K562 (cell line): Measurements from ENCODE around the gene SYPL2. TPM values are rescaled to one million over a fixed set of nuclear protein-coding genes. Genes with fewer than 3 reads are reported as not detected.

Experiments used
- FOXP1 ChIP-seq: sonication (generic); formaldehyde crosslinking; IDR thresholded peaks from 2 replicates; pipeline ENCODE4 v1.8.0; 2022; ENCODE audit warnings: mild to moderate bottlenecking, missing genetic modification reagents
- MAFG ChIP-seq: fragments of 450-650 bp; conservative IDR thresholded peaks from 2 replicates; pipeline ENCODE4 v1.6.1; 2016; ENCODE audit warnings: missing genetic modification characterization, missing compliant biosample characterization
- MCM7 ChIP-seq, 2 experiments: fragments of 450-650 bp; IDR thresholded peaks; 2 replicates each; pipeline ENCODE4 v1.6.1; 2016 to 2018
- MTA2 ChIP-seq: fragments of 450-650 bp; IDR thresholded peaks from 2 replicates; pipeline ENCODE4 v1.6.1; 2016; ENCODE audit warnings: low read depth
- POLR2AphosphoS2 ChIP-seq: IDR thresholded peaks from 2 replicates; pipeline ENCODE4 v1.6.1; 2012; ENCODE audit warnings: low read length, improper control_type of control experiment
- POLR2AphosphoS5 ChIP-seq: IDR thresholded peaks from 2 replicates; pipeline ENCODE4 v1.6.1; 2011; ENCODE audit warnings: mild to moderate bottlenecking, low read depth, low read length, moderate library complexity; ENCODE audit not compliant: control insufficient read depth, insufficient read depth
- SIX5 ChIP-seq, 2 experiments: IDR thresholded peaks; 2 replicates each; pipeline ENCODE4 v1.6.1; 2011; ENCODE audit warnings: low read length in 2 of 2, borderline replicate concordance in 1 of 2, low read depth in 1 of 2, mild to moderate bottlenecking in 1 of 2, moderate library complexity in 1 of 2; ENCODE audit not compliant: insufficient read depth in 1 of 2
- TARDBP ChIP-seq: fragments of 450-650 bp; IDR thresholded peaks from 2 replicates; pipeline ENCODE4 v1.6.1; 2016
- ZKSCAN1 ChIP-seq: fragments of 150-350 bp; IDR thresholded peaks from 2 replicates; pipeline ENCODE4 v1.6.1; 2016; ENCODE audit warnings: low read depth, low read length
- ZNF354B ChIP-seq: fragments of 250-450 bp; sonication (Bioruptor Pico); IDR thresholded peaks from 2 replicates; pipeline ENCODE4 v1.4.0; 2020
- polyA plus RNA-seq, 8 experiments: library from polyadenylated mRNA; depleted of rRNA in 4 of 8; stranded (reverse) in 5 of 8; unstranded in 3 of 8; fragments of >200 nt; fragmentation: Nextera tagmentation in 2 of 8; fragmentation: Illumina TruSeq in 1 of 8; extraction: Ambion mirVana in 2 of 8; extraction: Trizol in 1 of 8; gene quantifications; 2 replicates each; pipeline versions ENCODE4 v1.2.1 to v1.2.3, GENCODE V29; 2011 to 2014; ENCODE audit warnings: inconsistent platforms in 1 of 8, missing spikeins in 1 of 8
- total RNA-seq, 7 experiments: library from RNA; depleted of rRNA in 6 of 7; stranded (reverse); fragments of >200 nt in 6 of 7; fragmentation: Illumina TruSeq in 2 of 7; extraction: Trizol in 2 of 7; gene quantifications; 2 replicates each; pipeline versions ENCODE4 v1.2.1 to v1.2.3, GENCODE V29; 2011 to 2021; ENCODE audit warnings: low replicate concordance in 1 of 7
- TF ChIP-seq, protein P1 (sequence below), 3 experiments: fragments of 200-800 bp in 1 of 3; fragments of 250-450 bp in 1 of 3; fragments of 450-650 bp in 1 of 3; sonication (Bioruptor Pico) in 1 of 3; sonication (Bioruptor generic) in 1 of 3; formaldehyde crosslinking in 1 of 3; IDR thresholded peaks; 2 replicates each; pipeline versions ENCODE4 v1.6.1 to v1.8.0; 2016 to 2022; ENCODE audit warnings: mild to moderate bottlenecking in 2 of 3, missing genetic modification characterization in 2 of 3, missing compliant biosample characterization in 1 of 3, moderate library complexity in 1 of 3
- TF ChIP-seq, protein P2 (sequence below): fragments of 450-650 bp; IDR thresholded peaks from 2 replicates; pipeline ENCODE4 v1.6.1; 2017; ENCODE audit warnings: antibody characterized with exemption
- TF ChIP-seq, protein P3 (sequence below): sonication (generic); formaldehyde crosslinking; IDR thresholded peaks from 2 replicates; pipeline ENCODE4 v1.8.0; 2022; ENCODE audit warnings: missing genetic modification reagents, mild to moderate bottlenecking, moderate library complexity, borderline replicate concordance
- TF ChIP-seq, protein P4 (sequence below): sonication (generic); formaldehyde crosslinking; IDR thresholded peaks from 2 replicates; pipeline ENCODE4 v1.8.0; 2022; ENCODE audit warnings: mild to moderate bottlenecking, missing genetic modification reagents, borderline replicate concordance
- TF ChIP-seq, protein P5 (sequence below): fragments of 450-650 bp; formaldehyde crosslinking; IDR thresholded peaks from 2 replicates; pipeline ENCODE4 v1.4.0; 2020; ENCODE audit warnings: mild to moderate bottlenecking, moderate library complexity
- TF ChIP-seq, protein P6 (sequence below): sonication (generic); IDR thresholded peaks from 2 replicates; pipeline ENCODE4 v1.6.1; 2016
- TF ChIP-seq, protein P7 (sequence below): fragments of 250-450 bp; sonication (Bioruptor Pico); IDR thresholded peaks from 2 replicates; pipeline ENCODE4 v1.9.0; 2021; ENCODE audit warnings: mild to moderate bottlenecking

SYPL2 gene
- total and polyA plus RNA-seq, 9 of the 15 experiments (the other 6 are each of a cell fraction or from before 2014, with no cell fraction given): 0.03 to 0.20 (median 0.07) TPM; not detected in 2

DNA sequence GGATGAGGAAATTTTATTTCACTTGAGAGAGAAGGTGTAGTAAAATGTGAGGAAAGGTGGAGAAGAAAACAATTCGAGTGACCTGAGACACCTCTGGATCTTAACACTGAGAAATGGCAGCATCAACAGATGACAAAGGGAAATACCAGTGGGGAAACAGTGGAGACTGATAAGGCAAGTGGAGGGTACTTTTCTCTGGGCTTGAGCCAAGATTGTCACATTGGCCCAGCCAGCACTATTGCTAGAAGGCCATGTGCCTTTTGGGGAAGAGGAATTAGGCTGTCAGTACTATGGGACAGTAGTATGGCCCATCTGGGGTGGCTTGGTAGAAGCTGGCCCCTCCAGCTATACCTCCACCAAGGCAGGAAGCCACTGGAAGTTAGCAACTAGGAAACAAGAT, 8.4 kb downstream of the SYPL2 start (continued):
- TF ChIP-seq, protein P1, sequence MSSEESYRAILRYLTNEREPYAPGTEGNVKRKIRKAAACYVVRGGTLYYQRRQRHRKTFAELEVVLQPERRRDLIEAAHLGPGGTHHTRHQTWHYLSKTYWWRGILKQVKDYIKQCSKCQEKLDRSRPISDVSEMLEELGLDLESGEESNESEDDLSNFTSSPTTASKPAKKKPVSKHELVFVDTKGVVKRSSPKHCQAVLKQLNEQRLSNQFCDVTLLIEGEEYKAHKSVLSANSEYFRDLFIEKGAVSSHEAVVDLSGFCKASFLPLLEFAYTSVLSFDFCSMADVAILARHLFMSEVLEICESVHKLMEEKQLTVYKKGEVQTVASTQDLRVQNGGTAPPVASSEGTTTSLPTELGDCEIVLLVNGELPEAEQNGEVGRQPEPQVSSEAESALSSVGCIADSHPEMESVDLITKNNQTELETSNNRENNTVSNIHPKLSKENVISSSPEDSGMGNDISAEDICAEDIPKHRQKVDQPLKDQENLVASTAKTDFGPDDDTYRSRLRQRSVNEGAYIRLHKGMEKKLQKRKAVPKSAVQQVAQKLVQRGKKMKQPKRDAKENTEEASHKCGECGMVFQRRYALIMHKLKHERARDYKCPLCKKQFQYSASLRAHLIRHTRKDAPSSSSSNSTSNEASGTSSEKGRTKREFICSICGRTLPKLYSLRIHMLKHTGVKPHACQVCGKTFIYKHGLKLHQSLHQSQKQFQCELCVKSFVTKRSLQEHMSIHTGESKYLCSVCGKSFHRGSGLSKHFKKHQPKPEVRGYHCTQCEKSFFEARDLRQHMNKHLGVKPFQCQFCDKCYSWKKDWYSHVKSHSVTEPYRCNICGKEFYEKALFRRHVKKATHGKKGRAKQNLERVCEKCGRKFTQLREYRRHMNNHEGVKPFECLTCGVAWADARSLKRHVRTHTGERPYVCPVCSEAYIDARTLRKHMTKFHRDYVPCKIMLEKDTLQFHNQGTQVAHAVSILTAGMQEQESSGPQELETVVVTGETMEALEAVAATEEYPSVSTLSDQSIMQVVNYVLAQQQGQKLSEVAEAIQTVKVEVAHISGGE (CRISPR knock-in tag; IDR thresholded peaks at IDR 0.05): no peak
- TF ChIP-seq, protein P2, sequence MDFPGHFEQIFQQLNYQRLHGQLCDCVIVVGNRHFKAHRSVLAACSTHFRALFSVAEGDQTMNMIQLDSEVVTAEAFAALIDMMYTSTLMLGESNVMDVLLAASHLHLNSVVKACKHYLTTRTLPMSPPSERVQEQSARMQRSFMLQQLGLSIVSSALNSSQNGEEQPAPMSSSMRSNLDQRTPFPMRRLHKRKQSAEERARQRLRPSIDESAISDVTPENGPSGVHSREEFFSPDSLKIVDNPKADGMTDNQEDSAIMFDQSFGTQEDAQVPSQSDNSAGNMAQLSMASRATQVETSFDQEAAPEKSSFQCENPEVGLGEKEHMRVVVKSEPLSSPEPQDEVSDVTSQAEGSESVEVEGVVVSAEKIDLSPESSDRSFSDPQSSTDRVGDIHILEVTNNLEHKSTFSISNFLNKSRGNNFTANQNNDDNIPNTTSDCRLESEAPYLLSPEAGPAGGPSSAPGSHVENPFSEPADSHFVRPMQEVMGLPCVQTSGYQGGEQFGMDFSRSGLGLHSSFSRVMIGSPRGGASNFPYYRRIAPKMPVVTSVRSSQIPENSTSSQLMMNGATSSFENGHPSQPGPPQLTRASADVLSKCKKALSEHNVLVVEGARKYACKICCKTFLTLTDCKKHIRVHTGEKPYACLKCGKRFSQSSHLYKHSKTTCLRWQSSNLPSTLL: no peak
- TF ChIP-seq MCM7 (IDR thresholded peaks at IDR 0.05) (no peak), FOXP1 (no peak), ZKSCAN1 (no peak), SIX5 (IDR thresholded peaks at IDR 0.05; ENCODE audit: borderline replicate concordance in 1 of 2, insufficient read depth in 1 of 2, low read depth in 1 of 2, low read length in 2 of 2) (no peak), TARDBP (no peak), POLR2AphosphoS5 (no peak), ZNF354B (no peak), MTA2 (no peak), MAFG (tag) (0 out of 2 replicates have a peak, but pooled peaks have one; percentile 37), POLR2AphosphoS2 (no peak)
- TF ChIP-seq, protein P3, sequence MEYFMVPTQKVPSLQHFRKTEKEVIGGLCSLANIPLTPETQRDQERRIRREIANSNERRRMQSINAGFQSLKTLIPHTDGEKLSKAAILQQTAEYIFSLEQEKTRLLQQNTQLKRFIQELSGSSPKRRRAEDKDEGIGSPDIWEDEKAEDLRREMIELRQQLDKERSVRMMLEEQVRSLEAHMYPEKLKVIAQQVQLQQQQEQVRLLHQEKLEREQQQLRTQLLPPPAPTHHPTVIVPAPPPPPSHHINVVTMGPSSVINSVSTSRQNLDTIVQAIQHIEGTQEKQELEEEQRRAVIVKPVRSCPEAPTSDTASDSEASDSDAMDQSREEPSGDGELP (CRISPR knock-in tag): no peak
- TF ChIP-seq, protein P4, sequence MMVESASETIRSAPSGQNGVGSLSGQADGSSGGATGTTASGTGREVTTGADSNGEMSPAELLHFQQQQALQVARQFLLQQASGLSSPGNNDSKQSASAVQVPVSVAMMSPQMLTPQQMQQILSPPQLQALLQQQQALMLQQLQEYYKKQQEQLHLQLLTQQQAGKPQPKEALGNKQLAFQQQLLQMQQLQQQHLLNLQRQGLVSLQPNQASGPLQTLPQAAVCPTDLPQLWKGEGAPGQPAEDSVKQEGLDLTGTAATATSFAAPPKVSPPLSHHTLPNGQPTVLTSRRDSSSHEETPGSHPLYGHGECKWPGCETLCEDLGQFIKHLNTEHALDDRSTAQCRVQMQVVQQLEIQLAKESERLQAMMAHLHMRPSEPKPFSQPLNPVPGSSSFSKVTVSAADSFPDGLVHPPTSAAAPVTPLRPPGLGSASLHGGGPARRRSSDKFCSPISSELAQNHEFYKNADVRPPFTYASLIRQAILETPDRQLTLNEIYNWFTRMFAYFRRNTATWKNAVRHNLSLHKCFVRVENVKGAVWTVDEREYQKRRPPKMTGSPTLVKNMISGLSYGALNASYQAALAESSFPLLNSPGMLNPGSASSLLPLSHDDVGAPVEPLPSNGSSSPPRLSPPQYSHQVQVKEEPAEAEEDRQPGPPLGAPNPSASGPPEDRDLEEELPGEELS: no peak
- TF ChIP-seq, protein P5, sequence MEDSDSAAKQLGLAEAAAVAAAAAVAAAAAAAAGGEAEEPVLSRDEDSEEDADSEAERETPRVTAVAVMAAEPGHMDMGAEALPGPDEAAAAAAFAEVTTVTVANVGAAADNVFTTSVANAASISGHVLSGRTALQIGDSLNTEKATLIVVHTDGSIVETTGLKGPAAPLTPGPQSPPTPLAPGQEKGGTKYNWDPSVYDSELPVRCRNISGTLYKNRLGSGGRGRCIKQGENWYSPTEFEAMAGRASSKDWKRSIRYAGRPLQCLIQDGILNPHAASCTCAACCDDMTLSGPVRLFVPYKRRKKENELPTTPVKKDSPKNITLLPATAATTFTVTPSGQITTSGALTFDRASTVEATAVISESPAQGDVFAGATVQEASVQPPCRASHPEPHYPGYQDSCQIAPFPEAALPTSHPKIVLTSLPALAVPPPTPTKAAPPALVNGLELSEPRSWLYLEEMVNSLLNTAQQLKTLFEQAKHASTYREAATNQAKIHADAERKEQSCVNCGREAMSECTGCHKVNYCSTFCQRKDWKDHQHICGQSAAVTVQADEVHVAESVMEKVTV: no peak
- TF ChIP-seq, protein P6, sequence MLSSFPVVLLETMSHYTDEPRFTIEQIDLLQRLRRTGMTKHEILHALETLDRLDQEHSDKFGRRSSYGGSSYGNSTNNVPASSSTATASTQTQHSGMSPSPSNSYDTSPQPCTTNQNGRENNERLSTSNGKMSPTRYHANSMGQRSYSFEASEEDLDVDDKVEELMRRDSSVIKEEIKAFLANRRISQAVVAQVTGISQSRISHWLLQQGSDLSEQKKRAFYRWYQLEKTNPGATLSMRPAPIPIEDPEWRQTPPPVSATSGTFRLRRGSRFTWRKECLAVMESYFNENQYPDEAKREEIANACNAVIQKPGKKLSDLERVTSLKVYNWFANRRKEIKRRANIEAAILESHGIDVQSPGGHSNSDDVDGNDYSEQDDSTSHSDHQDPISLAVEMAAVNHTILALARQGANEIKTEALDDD: 0 out of 2 replicates have a peak, but pooled peaks have one; percentile 31
- TF ChIP-seq, protein P7, sequence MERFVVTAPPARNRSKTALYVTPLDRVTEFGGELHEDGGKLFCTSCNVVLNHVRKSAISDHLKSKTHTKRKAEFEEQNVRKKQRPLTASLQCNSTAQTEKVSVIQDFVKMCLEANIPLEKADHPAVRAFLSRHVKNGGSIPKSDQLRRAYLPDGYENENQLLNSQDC (CRISPR knock-in tag): no peak
